ENCODE data around the gene OCA2.

Gene OCA2

DNA sequence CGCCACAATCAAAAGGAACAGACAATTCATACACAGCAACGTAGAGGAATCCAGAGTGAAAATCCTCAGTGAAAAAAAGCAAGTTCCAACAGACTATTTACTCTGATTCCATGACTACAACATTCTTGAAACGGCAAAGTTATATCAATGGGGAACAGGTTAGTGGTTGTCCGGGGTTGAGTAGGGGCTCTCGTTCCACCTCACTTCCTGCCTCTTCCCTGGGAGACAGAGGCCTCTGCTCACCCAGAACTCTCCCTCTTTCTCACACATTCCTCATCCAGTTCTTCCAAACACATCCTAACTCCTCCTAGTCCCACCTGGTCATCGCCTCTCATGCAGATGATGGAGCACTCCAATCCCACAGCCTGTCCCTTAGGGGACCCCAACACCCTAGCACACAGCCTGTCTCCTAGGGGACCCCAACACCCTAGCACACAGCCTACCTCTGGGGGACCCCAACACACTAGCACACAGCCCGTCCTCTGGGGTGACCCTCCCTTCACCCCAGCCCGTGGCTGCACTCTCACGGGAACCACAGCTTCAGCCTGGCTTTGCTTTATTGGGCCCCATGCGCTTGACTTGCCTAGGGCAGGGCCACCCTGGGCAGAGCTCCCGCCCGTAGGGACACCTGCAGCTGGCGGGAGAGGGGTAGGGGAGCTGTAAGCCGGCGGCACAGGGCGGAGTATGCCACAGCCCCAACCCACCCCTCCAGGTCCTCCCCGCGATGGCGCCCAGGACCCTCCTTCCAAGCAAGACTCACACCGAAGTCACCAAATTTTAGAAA, 5.2 kb downstream of the OCA2 start:
- DNase-seq (ENCODE audit: low spot score), result no peak
- TF ChIP-seq, protein P1, sequence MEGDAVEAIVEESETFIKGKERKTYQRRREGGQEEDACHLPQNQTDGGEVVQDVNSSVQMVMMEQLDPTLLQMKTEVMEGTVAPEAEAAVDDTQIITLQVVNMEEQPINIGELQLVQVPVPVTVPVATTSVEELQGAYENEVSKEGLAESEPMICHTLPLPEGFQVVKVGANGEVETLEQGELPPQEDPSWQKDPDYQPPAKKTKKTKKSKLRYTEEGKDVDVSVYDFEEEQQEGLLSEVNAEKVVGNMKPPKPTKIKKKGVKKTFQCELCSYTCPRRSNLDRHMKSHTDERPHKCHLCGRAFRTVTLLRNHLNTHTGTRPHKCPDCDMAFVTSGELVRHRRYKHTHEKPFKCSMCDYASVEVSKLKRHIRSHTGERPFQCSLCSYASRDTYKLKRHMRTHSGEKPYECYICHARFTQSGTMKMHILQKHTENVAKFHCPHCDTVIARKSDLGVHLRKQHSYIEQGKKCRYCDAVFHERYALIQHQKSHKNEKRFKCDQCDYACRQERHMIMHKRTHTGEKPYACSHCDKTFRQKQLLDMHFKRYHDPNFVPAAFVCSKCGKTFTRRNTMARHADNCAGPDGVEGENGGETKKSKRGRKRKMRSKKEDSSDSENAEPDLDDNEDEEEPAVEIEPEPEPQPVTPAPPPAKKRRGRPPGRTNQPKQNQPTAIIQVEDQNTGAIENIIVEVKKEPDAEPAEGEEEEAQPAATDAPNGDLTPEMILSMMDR (conservative IDR thresholded peaks at IDR 0.05; ENCODE audit: low read depth), result no peak
- no peak overlapping the region for H3K27ac ChIP-seq
- ChIA-PET POLR2A (ENCODE audit: low non-redundant PET) (no interaction called here), CTCF (no interaction called here)

DNA sequence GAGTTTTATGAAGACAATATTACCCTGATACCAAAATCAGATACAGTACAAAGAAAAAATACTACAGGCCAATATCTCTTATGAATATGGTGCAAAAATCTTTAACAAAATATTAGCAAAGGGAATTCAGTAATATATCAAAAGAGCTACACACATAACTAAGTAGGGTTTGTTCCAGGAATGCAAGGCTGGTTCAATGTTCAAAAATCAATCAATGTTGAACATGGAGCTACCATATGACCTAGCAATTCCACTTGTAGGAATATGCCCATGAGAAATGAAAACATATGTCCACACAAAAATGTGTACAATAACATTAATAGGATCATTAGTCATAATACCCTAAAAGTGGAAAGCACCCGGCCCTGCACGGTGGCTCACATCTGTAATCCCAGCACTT, 7.8 kb downstream of the OCA2 start:
- no peak overlapping the region for H3K27ac ChIP-seq
- CTCF ChIA-PET, result interaction anchor here (0.6 kb wide), 1 partner anchor 40 kb away, joined by 3 read pairs; no protein-coding TSS in a partner anchor
- POLR2A ChIA-PET (ENCODE audit: low non-redundant PET), result no interaction called here
- TF ChIP-seq, protein P1 (conservative IDR thresholded peaks at IDR 0.05; ENCODE audit: low read depth), result no peak
- DNase-seq (ENCODE audit: low spot score), result no peak

DNA sequence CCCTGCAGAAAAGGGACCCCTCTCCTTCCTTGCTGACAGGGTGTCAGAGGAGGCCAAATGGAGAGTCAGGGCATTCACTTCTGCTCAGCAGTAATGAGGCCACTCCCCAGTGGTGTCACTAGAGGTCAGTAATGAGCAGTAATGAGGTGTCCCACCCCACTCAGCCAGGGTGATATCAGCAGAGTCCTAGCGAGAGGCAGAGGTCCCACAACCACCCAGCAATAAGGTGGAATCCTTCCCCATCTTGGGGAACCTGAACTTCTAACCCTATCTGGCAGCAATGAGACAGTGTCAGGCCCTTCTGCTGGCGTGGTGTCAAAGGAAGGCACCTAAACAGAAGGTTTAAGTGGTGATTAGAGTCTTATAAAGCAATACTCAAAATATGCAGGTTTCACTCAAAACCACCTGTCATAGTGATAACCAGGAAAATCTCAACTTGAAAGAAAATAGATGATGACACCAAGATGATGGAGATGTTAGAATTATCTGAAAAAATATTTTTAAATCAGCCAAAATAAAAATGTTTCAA, 12.9 kb downstream of the OCA2 start:
- peak; percentile 67 for DNase-seq (ENCODE audit: low spot score)
- ChIA-PET CTCF (no interaction called here), POLR2A (ENCODE audit: low non-redundant PET) (no interaction called here)
- TF ChIP-seq, protein P1 (conservative IDR thresholded peaks at IDR 0.05; ENCODE audit: low read depth), result peak; percentile 85
- H3K27ac ChIP-seq, result no peak overlapping the region

DNA sequence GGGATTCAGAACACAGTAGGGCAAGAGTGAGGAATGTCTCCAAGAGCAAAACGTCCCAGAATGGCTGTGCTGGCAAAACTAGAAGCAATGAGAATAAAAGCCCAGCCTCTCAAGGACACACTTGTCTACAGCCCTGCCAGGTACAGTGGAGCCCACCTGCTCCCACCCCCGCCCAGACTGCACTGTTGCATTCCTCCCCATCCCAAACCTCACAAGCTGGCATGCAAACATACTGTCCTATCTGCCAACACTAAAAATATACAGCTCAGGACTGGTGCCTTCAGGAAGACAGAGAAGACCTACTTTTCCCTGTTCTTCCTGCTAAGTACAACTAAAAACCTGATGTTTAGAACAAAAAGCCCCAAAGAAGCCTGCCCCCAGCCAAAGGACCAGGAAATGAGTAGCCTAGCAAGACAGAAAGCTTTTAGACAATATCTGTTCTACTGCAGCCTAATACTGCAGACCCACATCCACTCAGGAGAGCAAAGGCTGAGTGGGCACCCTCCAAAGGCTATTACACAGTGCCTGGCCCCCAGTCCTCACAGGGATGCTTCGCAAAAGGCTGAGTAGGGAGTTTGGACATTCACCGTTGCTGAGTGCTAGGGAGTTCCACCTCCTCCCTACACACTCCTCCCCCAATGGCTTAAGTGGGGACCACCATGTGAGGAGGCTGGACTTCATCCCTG, 13.5 kb downstream of the OCA2 start:
- no peak overlapping the region for H3K27ac ChIP-seq
- TF ChIP-seq, protein P1 (conservative IDR thresholded peaks at IDR 0.05; ENCODE audit: low read depth), result no peak
- DNase-seq (ENCODE audit: low spot score), result no peak
- CTCF ChIA-PET, result interaction anchor here (0.5 to 0.7 kb wide), 3 partner anchors 32 to 623 kb away, joined by 3 to 4 read pairs (median 3); no protein-coding TSS in a partner anchor
- POLR2A ChIA-PET (ENCODE audit: low non-redundant PET), result no interaction called here

DNA sequence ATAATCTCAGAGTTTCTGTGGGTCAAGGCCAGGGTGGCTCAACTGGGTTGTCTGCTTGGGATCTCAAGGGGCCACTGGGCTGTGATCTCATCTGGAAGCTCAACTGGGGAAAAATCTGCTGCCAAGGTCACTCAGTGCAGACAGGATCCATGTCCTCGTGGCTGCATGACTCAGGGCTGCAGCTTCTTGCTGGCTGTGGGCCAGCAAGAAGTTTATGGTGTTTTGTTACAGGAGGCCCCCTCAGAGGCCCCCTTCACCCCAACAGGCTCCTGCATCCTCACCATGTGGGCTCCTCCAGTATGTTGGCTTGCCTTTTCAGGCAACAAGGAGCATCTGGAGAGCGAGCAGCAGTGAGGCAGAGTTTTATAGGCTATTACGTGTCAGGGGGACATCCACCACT, 14.6 kb downstream of the OCA2 start:
- TF ChIP-seq, protein P1 (conservative IDR thresholded peaks at IDR 0.05; ENCODE audit: low read depth), result no peak
- no peak for DNase-seq (ENCODE audit: low spot score)
- ChIA-PET POLR2A (ENCODE audit: low non-redundant PET) (no interaction called here), CTCF (no interaction called here)
- H3K27ac ChIP-seq, result no peak overlapping the region

DNA sequence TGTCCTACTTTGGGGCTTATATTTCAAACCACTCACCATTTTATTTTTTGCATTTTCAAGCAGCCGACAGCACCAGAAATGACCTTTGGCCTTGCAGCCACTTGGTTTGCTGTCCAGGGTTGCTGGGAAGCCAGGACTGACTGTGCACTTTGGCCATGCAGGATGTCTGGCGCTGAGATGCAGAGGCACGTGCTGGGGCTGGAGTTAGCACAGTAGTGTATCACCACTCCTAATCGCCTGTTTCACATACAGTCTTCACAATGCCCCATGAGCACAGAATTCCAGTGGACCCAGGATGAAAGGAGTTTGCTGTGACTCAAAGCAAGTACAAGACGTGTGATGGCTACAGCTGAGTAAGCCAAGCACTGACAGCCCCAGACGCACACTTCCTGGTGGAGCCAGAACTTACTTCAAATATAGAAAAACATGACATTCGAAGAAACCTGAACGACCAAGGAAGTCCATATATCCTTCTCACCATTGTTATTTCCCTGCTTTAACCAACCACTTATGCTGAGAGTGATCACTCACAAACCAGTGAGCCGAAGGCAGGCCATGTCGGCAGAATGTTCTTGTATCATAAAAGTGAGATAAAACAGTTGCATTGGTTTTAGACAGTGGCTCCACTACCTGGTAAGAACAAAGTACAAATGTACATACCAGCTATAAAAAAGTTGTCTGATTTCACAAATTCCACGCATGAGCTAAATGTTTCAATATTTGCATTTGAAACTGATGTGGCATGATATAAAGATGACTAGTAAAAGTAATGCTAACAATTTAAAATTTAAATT, 16.0 kb downstream of the OCA2 start:
- no peak for DNase-seq (ENCODE audit: low spot score)
- POLR2A ChIA-PET (ENCODE audit: low non-redundant PET), result no interaction called here
- H3K27ac ChIP-seq, result no peak overlapping the region
- TF ChIP-seq, protein P1 (conservative IDR thresholded peaks at IDR 0.05; ENCODE audit: low read depth), result no peak
- CTCF ChIA-PET, result interaction anchor here (0.7 kb wide), 1 partner anchor 1037 kb away, joined by 3 read pairs; no protein-coding TSS in a partner anchor

All from RWPE1 (cell line).